HepG2 (cell line): Measurements from ENCODE around the gene RNF11. TPM values are rescaled to one million over a fixed set of nuclear protein-coding genes. Genes with fewer than 3 reads are reported as not detected.
A peak's percentile ranks its signal among the peaks of the same experiment; 100 is the strongest.

Source experiments
- ATRX ChIP-seq: sonication (generic); formaldehyde crosslinking; IDR thresholded peaks from 2 replicates; pipeline ENCODE4 v1.4.0; 2020; ENCODE audit warnings: missing genetic modification reagents, borderline replicate concordance
- CBFB ChIP-seq: sonication (generic); formaldehyde crosslinking; IDR thresholded peaks from 2 replicates; pipeline ENCODE4 v1.4.0; 2020; ENCODE audit warnings: missing genetic modification reagents
- HCFC1 ChIP-seq: fragments of 150-350 bp; IDR thresholded peaks from 2 replicates; pipeline ENCODE4 v1.6.1; 2014; ENCODE audit warnings: low read depth, low read length
- IRX3 ChIP-seq: sonication (generic); formaldehyde crosslinking; IDR thresholded peaks from 2 replicates; pipeline ENCODE4 v1.8.1; 2023; ENCODE audit warnings: mild to moderate bottlenecking, low read depth, missing genetic modification reagents, borderline replicate concordance
- KMT2A ChIP-seq: sonication (generic); formaldehyde crosslinking; IDR thresholded peaks from 2 replicates; pipeline ENCODE4 v1.4.0; 2020; ENCODE audit warnings: missing genetic modification reagents
- KMT2B ChIP-seq: IDR thresholded peaks from 2 replicates; pipeline ENCODE4 v1.6.1; 2016; ENCODE audit warnings: missing genetic modification reagents, missing compliant biosample characterization
- PHF5A ChIP-seq: IDR thresholded peaks from one replicate; pipeline ENCODE4 v1.6.1; 2018; ENCODE audit warnings: low read depth, missing genetic modification reagents; ENCODE audit not compliant: unreplicated experiment
- POLR2AphosphoS2 ChIP-seq: IDR thresholded peaks from 2 replicates; pipeline ENCODE4 v1.6.1; 2011; ENCODE audit warnings: low read depth, low read length, improper control_type of control experiment
- SP1 ChIP-seq, 2 experiments: fragments of 450-650 bp in 1 of 2; sonication (generic) in 1 of 2; formaldehyde crosslinking in 1 of 2; IDR thresholded peaks; 2 replicates each; pipeline versions ENCODE4 v1.4.0 to v1.6.1; 2016 to 2020; ENCODE audit warnings: missing genetic modification reagents in 1 of 2
- TEAD2 ChIP-seq: sonication (generic); formaldehyde crosslinking; IDR thresholded peaks from 2 replicates; pipeline ENCODE4 v1.9.0; 2021; ENCODE audit warnings: missing genetic modification reagents
- U2AF1 ChIP-seq: fragments of 200-400 bp; formaldehyde crosslinking; optimal IDR thresholded peaks from 2 replicates; pipeline ENCODE3; 2017; ENCODE audit warnings: mild to moderate bottlenecking, low read depth, low read length
- ZBTB21 ChIP-seq: sonication (generic); formaldehyde crosslinking; IDR thresholded peaks from 2 replicates; pipeline ENCODE4 v1.4.0; 2020; ENCODE audit warnings: missing genetic modification reagents
- ZBTB38 ChIP-seq: sonication (generic); formaldehyde crosslinking; IDR thresholded peaks from 2 replicates; pipeline ENCODE4 v1.5.1; 2020; ENCODE audit warnings: mild to moderate bottlenecking, missing genetic modification reagents
- ZNF451 ChIP-seq: sonication (generic); formaldehyde crosslinking; IDR thresholded peaks from 2 replicates; pipeline ENCODE4 v1.5.0; 2020; ENCODE audit warnings: mild to moderate bottlenecking, missing genetic modification reagents
- ZNF468 ChIP-seq: sonication (generic); formaldehyde crosslinking; IDR thresholded peaks from 2 replicates; pipeline ENCODE4 v1.8.0; 2022; ENCODE audit warnings: mild to moderate bottlenecking, moderate library complexity, missing genetic modification reagents
- ZNF792 ChIP-seq: IDR thresholded peaks from 2 replicates; pipeline ENCODE4 v1.6.1; 2016
- polyA plus RNA-seq, 8 experiments: library from polyadenylated mRNA; depleted of rRNA in 3 of 8; stranded (reverse) in 7 of 8; unstranded in 1 of 8; fragments of >200 nt; fragmentation: Illumina TruSeq in 4 of 8; extraction: Trizol in 4 of 8; gene quantifications; 2 replicates each; pipeline versions ENCODE4 v1.2.1 to v1.2.3, GENCODE V29; 2011 to 2016; ENCODE audit warnings: low read depth in 4 of 8, missing spikeins in 1 of 8, mixed read lengths in 1 of 8; ENCODE audit not compliant: insufficient read depth in 1 of 8
- total RNA-seq, 5 experiments: library from RNA; depleted of rRNA; stranded (reverse); fragments of >200 nt; fragmentation: Illumina TruSeq; extraction: Trizol; gene quantifications; 2 replicates each; pipeline ENCODE4 v1.2.3, GENCODE V29; 2016; ENCODE audit warnings: low read depth in 1 of 5
- TF ChIP-seq, protein P1 (sequence below): sonication (generic); formaldehyde crosslinking; IDR thresholded peaks from 2 replicates; pipeline ENCODE4 v1.5.0; 2020; ENCODE audit warnings: mild to moderate bottlenecking, missing genetic modification reagents
- TF ChIP-seq, protein P2 (sequence below): sonication (generic); formaldehyde crosslinking; IDR thresholded peaks from 2 replicates; pipeline ENCODE4 v1.5.0; 2020; ENCODE audit warnings: missing genetic modification reagents, mild to moderate bottlenecking, borderline replicate concordance
- TF ChIP-seq, protein P3 (sequence below), 2 experiments: fragments of 450-650 bp in 1 of 2; sonication (generic) in 1 of 2; formaldehyde crosslinking; IDR thresholded peaks; 2 replicates each; pipeline versions ENCODE4 v1.5.0 to v1.8.0; 2020 to 2022; ENCODE audit warnings: mild to moderate bottlenecking in 1 of 2, missing genetic modification reagents in 1 of 2
- TF ChIP-seq, protein P4 (sequence below): IDR thresholded peaks from 2 replicates; pipeline ENCODE4 v1.6.1; 2016; ENCODE audit warnings: missing compliant biosample characterization, missing genetic modification reagents, borderline replicate concordance
- TF ChIP-seq, protein P5 (sequence below): sonication (generic); formaldehyde crosslinking; IDR thresholded peaks from 2 replicates; pipeline ENCODE4 v1.4.0; 2020; ENCODE audit warnings: missing genetic modification reagents
- TF ChIP-seq, protein P6 (sequence below): sonication (generic); formaldehyde crosslinking; IDR thresholded peaks from 2 replicates; pipeline ENCODE4 v1.4.0; 2020; ENCODE audit warnings: missing genetic modification reagents; ENCODE audit errors: not compliant biosample characterization

Gene RNF11
- total and polyA plus RNA-seq, 2 of the 13 experiments (the other 11 are each of a cell fraction or from before 2014, with no cell fraction given) = 41.2 to 48.8 TPM

DNA sequence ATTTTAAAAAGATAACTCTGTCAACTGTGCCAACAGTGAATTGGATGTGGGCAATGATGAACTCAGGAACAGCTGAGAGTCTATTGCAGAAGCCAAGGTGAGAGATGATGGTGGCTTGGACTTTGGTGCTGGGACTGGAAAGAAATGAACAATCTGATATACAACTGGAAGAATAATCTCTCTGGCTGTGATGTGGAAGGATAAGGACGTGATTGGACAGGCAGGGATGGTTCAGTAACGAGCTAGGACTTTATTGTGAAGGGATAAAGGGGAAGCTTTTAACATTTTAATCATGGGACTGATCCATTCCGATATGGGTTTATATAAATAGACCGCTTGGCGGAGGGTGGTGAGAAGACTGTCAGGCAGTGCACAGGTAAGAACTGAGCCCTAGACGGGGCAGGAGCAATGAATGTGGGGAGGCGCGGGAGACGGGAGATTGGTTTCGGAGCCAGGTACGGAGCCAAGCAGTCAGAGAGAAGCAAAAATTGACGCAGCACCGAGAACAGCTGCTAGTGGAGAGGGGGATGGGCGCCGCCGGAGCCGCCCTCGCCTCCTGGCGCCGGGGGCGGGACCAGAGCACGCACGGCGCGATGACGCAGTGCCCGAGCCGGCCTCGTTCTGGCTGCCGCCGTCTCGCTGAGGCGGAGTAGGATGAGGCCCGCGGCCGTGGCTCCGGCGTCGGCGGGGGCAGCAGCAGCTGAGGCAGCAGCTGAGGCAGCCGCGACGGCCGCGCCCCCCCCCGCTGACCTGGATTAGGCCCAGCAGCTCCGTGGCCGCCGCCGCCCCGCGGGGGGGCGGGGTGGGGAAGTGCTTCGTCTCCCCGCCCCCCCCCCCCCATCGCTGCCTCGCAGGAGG, at the start of gene RNF11 (continued):
- TF ChIP-seq, protein P1, sequence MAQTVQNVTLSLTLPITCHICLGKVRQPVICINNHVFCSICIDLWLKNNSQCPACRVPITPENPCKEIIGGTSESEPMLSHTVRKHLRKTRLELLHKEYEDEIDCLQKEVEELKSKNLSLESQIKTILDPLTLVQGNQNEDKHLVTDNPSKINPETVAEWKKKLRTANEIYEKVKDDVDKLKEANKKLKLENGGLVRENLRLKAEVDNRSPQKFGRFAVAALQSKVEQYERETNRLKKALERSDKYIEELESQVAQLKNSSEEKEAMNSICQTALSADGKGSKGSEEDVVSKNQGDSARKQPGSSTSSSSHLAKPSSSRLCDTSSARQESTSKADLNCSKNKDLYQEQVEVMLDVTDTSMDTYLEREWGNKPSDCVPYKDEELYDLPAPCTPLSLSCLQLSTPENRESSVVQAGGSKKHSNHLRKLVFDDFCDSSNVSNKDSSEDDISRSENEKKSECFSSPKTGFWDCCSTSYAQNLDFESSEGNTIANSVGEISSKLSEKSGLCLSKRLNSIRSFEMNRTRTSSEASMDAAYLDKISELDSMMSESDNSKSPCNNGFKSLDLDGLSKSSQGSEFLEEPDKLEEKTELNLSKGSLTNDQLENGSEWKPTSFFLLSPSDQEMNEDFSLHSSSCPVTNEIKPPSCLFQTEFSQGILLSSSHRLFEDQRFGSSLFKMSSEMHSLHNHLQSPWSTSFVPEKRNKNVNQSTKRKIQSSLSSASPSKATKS = no peak
- TF ChIP-seq HCFC1 (no peak), TEAD2 (CRISPR knock-in tag) (no peak), IRX3 (CRISPR knock-in tag) (no peak), KMT2B (CRISPR knock-in tag) (peak; percentile 66; the same call in 1 of the 2 replicates), POLR2AphosphoS2 (no peak), U2AF1 (peak; percentile 54), KMT2A (CRISPR knock-in tag) (peak; percentile 50; the same call in 1 of the 2 replicates), ZNF792 (CRISPR knock-in tag) (no peak), ZNF451 (no peak; the same call in 1 of the 2 replicates), ZBTB21 (peak; percentile 41), ATRX (CRISPR knock-in tag) (no peak), ZNF468 (no peak), PHF5A (CRISPR knock-in tag) (no peak), SP1 (IDR thresholded peaks at IDR 0.05) (no peak), SP1 (CRISPR knock-in tag; IDR thresholded peaks at IDR 0.05) (peak; percentile 80), ZBTB38 (CRISPR knock-in tag) (peak; percentile 55), CBFB (peak; percentile 70; the same call in 1 of the 2 replicates)
- TF ChIP-seq, protein P2, sequence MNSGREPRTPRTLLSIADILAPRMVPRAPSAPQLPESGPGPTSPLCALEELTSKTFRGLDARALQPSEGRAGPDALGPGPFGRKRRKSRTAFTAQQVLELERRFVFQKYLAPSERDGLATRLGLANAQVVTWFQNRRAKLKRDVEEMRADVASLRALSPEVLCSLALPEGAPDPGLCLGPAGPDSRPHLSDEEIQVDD (CRISPR knock-in tag) = no peak
- TF ChIP-seq, protein P3, sequence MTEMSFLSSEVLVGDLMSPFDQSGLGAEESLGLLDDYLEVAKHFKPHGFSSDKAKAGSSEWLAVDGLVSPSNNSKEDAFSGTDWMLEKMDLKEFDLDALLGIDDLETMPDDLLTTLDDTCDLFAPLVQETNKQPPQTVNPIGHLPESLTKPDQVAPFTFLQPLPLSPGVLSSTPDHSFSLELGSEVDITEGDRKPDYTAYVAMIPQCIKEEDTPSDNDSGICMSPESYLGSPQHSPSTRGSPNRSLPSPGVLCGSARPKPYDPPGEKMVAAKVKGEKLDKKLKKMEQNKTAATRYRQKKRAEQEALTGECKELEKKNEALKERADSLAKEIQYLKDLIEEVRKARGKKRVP (CRISPR knock-in tag; IDR thresholded peaks at IDR 0.05) = peak in 1 of 2 experiments; percentile 8; a peak in 1 of 4 replicates
- TF ChIP-seq, protein P4, sequence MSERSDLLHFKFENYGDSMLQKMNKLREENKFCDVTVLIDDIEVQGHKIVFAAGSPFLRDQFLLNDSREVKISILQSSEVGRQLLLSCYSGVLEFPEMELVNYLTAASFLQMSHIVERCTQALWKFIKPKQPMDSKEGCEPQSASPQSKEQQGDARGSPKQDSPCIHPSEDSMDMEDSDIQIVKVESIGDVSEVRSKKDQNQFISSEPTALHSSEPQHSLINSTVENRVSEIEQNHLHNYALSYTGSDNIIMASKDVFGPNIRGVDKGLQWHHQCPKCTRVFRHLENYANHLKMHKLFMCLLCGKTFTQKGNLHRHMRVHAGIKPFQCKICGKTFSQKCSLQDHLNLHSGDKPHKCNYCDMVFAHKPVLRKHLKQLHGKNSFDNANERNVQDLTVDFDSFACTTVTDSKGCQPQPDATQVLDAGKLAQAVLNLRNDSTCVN = 0 out of 2 replicates have a peak, but pooled peaks have one; percentile 17
- TF ChIP-seq, protein P5, sequence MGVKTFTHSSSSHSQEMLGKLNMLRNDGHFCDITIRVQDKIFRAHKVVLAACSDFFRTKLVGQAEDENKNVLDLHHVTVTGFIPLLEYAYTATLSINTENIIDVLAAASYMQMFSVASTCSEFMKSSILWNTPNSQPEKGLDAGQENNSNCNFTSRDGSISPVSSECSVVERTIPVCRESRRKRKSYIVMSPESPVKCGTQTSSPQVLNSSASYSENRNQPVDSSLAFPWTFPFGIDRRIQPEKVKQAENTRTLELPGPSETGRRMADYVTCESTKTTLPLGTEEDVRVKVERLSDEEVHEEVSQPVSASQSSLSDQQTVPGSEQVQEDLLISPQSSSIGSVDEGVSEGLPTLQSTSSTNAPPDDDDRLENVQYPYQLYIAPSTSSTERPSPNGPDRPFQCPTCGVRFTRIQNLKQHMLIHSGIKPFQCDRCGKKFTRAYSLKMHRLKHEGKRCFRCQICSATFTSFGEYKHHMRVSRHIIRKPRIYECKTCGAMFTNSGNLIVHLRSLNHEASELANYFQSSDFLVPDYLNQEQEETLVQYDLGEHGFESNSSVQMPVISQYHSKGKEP (CRISPR knock-in tag) = no peak
- TF ChIP-seq, protein P6, sequence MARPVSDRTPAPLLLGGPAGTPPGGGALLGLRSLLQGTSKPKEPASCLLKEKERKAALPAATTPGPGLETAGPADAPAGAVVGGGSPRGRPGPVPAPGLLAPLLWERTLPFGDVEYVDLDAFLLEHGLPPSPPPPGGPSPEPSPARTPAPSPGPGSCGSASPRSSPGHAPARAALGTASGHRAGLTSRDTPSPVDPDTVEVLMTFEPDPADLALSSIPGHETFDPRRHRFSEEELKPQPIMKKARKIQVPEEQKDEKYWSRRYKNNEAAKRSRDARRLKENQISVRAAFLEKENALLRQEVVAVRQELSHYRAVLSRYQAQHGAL (CRISPR knock-in tag) = no peak
